Daoy (cell line): ENCODE measurements around the gene CTAG1A. TPM values are rescaled to one million over a fixed set of nuclear protein-coding genes. Genes with fewer than 3 reads are reported as not detected.
"Not testable (repeated sequence)": the region's sequence is repeated elsewhere in the genome, so short reads cannot be mapped to it uniquely, and the experiment has no call there.

ENCODE experiments used
- DNase-seq: peaks from one replicate; pipeline ENCODE4 v3.0.0-alpha.2; 2015; ENCODE audit warnings: low read depth
- total RNA-seq: library from RNA; depleted of rRNA; stranded (reverse); fragments of >200 nt; shearing (Covaris generic); gene quantifications from 2 replicates; pipeline ENCODE4 v1.2.3, GENCODE V29; 2014; rRNA removed

CTAG1A gene
- total RNA-seq, 1 experiment from 2014 or later: not detected

GRCh38 chrX:154613586-154613985, 28.7 kb downstream of the CTAG1A start:
- DNase-seq: not testable (repeated sequence)

GRCh38 chrX:154619182-154619581, 34.2 kb downstream of the CTAG1A start, which contains the start of gene CTAG1B:
Gene CTAG1B, minus strand, starts transcription at chrX:154619282. Its CDS starts 64 bp downstream, at chrX:154619218.
- not testable (repeated sequence) for DNase-seq

- DNase-seq: not testable (repeated sequence)
These were observed 36.0 kb downstream of the CTAG1A start for GRCh38 chrX:154620767-154621414.

GRCh38 chrX:154628960-154629359, 44.0 kb downstream of the CTAG1A start:
- DNase-seq: not testable (repeated sequence)

- not testable (repeated sequence) for DNase-seq
These were observed 46.0 kb downstream of the CTAG1A start for GRCh38 chrX:154630949-154631348.

- not testable (repeated sequence) for DNase-seq
These were observed 48.7 kb downstream of the CTAG1A start for GRCh38 chrX:154633661-154634060.

Other genes starting within 250 kb of the CTAG1A start
- 721 and 801 TPM in 2 replicates for gene FLNA, start 210.5 kb upstream of the CTAG1A start, total RNA-seq
- 9.0 and 15.1 TPM in 2 replicates for gene EMD, start 205.8 kb upstream of the CTAG1A start, total RNA-seq
- gene RPL10, start 186.8 kb upstream of the CTAG1A start, total RNA-seq: 3,278 and 3,646 TPM in 2 replicates
- gene DNASE1L1, start 175.9 kb upstream of the CTAG1A start, total RNA-seq: 7.2 and 28.4 TPM in 2 replicates
- 9.0 and 14.9 TPM in 2 replicates for gene TAFAZZIN, start 173.6 kb upstream of the CTAG1A start, total RNA-seq
- gene ATP6AP1, start 156.5 kb upstream of the CTAG1A start, total RNA-seq: 26.3 and 30.9 TPM in 2 replicates
- gene GDI1, start 148.0 kb upstream of the CTAG1A start, total RNA-seq: 71.6 and 103 TPM in 2 replicates
- 32.8 and 44.2 TPM in 2 replicates for gene FAM50A, start 141.0 kb upstream of the CTAG1A start, total RNA-seq
- 1.5 and 15.6 TPM in 2 replicates for gene PLXNA3, start 126.9 kb upstream of the CTAG1A start, total RNA-seq
- gene LAGE3, start 105.9 kb upstream of the CTAG1A start, total RNA-seq: 50.7 and 51.3 TPM in 2 replicates
- gene UBL4A, start 98.5 kb upstream of the CTAG1A start, total RNA-seq: 36.6 and 54.3 TPM in 2 replicates
- gene SLC10A3, start 94.5 kb upstream of the CTAG1A start, total RNA-seq: 15.7 and 22.6 TPM in 2 replicates
- gene FAM3A, start 68.9 kb upstream of the CTAG1A start, total RNA-seq: 8.2 and 11.3 TPM in 2 replicates
- gene G6PD, start 38.3 kb upstream of the CTAG1A start, total RNA-seq: 18.6 and 19.1 TPM in 2 replicates
- 28.1 and 37.7 TPM in 2 replicates for gene IKBKG, start 37.5 kb upstream of the CTAG1A start, total RNA-seq
- gene CTAG1B, start 34.1 kb downstream of the CTAG1A start, total RNA-seq: 1.8 TPM in 1 of 2 replicates, not detected in the other
- gene CTAG2, start 68.4 kb downstream of the CTAG1A start, total RNA-seq: 3.8 and 13.4 TPM in 2 replicates
- gene GAB3, start 165.9 kb downstream of the CTAG1A start, total RNA-seq: 0.11 and 0.21 TPM in 2 replicates
- gene DKC1, start 177.7 kb downstream of the CTAG1A start, total RNA-seq: 109 and 124 TPM in 2 replicates
- 11.6 and 21.8 TPM in 2 replicates for gene MPP1, start 220.4 kb downstream of the CTAG1A start, total RNA-seq
- gene SMIM9, start 249.5 kb downstream of the CTAG1A start, total RNA-seq: not detected in 2 replicates